NCI-H82 treated with DMSO at 0.1 percent for 48 hours (cell line): ENCODE results near the gene SHF.

Experiments
- DNase-seq: peaks from one replicate; lab custom pipeline; 2025; ENCODE audit not compliant: unreplicated experiment; lab: John Stamatoyannopoulos, UW

The SHF gene

DNA sequence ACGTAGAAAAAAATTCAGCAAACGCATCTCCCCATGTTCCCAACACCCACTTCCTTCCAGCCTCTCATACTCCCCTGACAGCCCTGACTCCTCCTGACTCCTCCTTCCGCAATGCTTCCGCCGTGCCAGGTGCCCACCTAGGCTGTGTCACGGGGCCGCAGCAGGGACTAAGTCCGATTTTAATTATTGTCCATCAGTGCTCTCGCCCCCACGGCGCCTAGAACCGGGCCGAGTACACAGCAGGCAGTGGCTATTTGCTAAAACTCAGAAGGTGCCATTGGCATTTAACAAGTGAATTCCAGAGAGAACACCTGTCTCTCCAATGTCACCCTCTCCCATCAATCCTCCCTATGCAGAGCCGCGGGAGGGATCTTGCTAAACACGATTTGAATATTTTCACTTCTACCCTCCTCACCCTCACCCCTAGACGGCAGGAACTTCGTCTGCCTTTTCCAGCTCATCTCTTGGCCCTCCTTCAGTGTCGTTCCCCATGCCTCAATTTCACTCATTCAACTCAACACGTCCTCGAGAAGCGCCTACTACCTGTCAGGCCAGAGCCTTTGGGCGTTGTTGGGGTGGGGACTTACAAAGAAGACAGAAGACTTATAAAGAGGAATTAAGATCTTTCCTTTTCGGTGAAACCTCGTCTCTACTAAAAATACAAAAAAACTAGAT lies 11.5 kb upstream of the SHF start:
- peak; percentile 21 for DNase-seq

DNA sequence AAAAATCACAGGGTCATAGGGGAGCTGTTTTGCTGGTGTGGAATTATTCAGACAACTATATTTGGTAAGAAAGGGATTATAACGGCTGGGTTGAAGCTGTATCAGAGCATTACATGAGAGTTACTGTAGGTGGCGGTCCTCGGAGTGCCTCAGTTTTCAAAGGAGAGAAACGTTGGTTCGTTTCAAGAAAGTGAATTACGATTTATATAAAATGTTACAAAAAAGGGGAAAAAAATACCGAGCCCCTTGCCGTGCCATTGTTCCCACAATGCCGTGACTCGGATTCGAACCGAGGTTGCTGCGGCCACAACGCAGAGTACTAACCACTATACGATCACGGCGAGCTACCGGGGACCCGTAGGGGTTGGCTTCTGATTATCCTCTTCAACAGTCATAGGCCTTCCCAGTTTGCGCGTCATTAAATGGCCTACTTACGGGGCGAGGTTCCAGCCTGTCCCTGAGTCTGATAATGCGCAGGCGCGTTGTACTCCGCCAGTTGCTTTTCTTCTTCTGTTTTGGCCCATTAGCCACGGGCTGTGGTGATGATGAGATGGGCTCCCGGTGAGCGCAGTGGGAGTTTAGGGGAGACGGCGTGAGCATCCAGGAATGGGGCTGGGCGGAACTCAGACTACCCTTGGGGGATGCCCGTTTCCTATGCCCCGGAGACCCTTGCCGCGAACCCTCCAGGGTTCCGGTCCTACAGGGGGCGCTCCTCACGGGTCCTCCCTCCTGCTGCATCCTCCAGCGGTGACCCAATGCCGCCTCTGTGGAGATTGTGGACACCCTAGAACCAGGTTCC lies 10.8 kb upstream of the SHF start:
- peak; percentile 92 for DNase-seq

DNA sequence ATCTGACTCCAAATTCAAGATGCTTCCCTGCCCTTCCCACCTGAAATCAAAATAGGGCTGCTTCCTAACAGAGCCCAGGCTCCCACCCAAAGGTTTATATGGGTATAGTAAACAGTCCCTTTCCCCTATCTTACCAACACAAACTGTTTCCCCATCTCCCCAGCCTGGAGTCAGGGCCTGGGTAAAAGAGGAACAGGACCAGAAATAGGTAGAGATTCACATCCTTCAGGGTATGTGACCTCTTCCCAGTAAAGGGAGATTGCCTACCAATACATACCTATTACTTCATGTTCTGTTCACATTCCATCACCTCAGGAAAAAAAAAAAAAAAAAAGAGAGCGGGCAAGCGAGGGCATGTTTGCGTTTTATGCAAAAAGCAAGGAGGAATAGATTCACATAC lies 9.7 kb upstream of the SHF start:
- no peak for DNase-seq

DNA sequence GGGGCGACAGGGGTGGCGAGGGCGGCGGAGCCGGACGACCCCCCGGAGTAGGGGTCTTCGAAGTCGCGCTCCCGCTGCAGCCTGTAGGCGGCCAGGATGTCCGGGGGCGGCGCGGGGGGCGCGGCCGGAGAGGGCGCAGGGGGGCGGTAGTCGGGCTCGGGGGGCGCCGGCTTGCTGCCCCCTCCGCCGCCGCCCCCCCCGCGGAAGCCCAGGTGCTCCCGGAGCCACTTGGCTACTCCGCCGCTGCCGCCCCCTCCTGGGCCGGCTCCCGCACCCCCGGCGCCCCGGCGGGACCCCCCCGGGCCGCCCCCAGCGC lies 230 bp downstream of the SHF start:
- no peak for DNase-seq

DNA sequence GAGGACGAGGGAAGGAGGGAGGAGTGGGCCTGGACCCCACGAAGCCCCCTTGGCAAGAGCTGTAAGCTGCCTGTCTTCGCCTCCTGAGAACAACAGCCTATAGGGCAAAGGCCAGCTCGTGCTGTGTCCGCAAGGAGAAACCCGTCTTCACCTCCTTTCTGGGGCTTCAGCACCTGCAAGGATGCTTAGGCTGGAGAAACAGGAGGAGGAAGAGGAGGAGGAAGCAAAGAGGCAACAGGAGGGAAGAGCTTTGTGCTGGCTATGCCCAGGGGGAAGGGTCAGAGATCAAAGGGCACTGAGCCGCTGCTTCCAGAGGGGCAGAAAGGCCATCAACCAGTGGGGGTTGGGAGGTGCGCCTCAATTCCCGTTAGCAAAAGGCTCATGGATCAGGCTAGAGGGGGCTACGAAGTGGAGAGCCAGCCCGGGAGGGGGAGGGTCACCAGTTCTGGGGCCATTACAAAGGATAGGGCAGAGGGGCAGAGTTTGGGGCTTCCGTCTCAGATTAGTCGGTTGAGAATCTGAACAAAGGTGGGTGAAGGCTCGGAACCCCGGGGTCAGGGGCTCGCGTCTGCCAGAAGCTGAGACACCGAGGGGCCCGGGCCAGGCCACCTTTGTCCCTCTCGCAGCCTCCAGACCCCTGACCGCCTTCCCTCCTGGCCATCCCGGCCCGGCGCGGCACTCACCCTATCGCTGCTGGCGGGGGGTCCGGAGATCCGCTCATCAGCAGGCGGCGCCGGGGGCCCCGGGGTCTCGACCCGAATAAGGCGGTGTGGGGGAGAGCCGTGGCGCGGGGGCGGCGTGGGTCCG lies 792 bp downstream of the SHF start:
- DNase-seq = no peak

DNA sequence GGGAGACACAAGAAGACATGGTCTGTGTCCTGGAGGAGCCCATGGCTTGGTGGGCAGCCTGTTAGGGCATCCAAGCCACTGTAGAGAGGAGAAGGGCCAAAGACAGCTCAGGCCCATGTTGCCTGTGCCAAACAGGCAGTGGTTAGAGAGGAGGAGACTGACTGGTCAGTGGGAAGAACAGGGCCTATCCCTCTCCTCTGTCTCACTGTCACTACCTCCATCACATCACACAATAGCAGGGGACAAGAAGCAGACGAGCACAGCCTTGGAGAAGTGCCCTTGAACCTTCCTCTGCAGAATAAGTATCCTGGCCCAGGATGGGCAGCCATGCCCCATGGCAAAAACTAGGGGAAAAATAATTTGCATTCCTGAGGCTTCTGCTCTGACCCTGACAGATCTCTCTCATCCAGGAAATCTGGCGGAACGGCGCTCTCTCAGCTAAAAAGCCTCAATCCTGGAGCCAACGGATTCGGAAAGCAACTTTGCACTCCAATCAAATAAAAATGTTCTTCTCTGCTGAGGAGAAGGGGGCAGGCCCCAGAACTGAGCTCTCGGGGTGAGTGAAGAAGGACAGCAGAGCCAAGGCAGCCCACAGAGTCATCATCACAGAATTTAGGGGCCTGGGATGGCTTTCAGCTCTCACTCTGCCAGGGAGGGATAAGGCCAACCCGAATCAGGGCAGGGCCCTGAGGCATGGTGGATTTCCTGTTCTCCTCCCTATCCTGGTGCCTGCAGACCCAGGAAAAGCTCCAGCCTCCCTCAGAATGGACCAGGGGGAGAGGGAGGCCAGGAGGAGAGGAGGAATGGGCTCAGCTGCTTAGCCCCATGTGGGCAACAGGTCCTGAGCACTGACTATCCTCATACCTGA lies 1.6 kb downstream of the SHF start:
- DNase-seq = no peak

DNA sequence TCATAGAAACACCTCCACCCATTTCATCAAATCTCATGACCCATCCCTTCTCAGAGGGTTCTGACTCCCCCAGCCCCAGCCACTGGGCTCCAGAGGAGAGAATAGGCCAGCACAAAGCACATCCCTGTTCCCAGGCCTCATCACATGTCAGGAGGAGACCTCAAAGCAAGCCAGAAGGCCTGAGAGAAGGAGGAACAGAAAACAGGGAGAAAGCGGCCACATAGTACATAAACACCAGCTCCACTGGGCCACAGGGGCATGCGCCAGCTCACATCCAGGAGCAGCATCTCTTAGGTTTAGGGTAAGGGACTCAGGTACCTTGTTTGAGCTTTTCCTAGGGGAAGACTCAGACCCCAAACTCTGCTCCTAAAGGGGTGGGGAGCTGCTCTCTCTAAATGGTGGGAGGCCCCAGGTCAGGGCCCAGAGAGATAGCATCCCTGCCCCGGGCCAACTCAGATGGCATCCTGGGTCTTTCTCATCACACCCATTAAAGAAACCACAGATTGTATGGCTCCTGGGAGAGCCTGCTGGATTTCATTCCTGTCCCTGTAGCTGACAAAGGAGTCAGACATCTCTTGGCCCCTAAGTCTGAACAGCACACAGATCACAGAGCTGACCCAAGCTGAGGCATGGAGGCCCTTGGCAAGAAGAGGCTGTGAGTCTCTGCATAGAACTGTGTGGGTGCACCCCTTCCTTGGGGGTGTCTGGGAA lies 2.5 kb downstream of the SHF start:
- DNase-seq = no peak

DNA sequence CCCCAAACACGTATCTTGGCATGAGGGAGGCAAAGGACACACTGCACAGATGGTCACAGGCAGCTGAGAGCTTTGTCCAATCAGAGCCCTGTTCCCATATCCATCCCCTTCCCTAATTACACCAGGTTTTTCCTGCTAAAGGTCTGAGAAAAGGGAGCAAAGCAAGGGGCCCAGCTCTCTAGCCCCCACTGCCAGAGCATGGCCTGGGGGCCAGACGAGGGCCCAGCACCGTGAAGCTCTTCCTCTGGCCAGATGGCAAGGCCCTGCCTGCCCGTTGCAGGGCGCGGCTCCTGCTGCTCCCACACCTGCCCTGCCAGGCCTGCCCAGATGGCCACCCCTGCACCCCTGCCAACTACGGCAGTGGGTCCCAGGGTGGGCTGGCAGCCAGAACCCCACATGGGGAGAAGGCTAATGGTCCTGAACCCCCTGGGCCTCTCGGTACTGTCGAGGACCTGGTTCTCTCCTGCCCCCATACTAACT lies 3.2 kb downstream of the SHF start:
- peak; percentile 23 for DNase-seq

DNA sequence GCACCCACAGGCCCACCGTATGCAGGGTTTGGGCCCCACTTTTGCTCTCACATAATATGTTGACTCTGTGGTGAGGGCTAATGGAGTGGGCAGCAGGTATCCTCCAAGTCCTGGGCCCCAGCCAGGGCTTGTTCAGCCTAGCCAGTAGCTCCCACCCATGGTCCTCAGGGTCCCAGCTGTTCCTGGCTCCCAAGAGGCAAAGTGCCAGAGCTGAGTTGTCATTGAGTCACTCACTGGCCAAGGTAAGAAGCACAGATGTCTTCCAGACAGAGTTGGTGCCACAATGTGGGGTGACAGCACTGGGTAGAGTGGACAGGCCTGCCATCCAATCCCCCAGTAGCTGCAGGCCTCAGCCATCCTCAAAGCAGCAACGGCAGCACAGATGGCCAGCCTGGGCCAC lies 4.3 kb downstream of the SHF start:
- DNase-seq = no peak

DNA sequence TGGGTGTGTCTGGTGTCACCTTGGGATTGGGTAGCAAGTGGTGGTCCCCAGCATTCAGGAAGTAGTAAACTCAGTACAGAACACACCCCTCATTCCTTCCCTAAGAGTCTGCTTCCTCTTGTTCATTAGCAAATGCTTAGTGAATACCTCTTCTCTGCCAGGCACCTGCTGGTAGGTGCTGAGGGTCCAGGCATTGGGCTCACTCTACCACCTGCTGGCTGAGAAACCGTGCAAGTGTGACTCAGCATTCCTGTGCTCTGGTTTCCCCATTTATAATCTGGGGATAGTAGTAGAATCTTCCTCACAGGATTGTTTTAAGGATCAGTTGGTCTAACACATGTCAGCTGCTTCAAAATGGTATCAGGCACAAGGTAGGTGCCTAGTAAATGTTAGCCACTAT lies 4.8 kb downstream of the SHF start:
- no peak for DNase-seq

DNA sequence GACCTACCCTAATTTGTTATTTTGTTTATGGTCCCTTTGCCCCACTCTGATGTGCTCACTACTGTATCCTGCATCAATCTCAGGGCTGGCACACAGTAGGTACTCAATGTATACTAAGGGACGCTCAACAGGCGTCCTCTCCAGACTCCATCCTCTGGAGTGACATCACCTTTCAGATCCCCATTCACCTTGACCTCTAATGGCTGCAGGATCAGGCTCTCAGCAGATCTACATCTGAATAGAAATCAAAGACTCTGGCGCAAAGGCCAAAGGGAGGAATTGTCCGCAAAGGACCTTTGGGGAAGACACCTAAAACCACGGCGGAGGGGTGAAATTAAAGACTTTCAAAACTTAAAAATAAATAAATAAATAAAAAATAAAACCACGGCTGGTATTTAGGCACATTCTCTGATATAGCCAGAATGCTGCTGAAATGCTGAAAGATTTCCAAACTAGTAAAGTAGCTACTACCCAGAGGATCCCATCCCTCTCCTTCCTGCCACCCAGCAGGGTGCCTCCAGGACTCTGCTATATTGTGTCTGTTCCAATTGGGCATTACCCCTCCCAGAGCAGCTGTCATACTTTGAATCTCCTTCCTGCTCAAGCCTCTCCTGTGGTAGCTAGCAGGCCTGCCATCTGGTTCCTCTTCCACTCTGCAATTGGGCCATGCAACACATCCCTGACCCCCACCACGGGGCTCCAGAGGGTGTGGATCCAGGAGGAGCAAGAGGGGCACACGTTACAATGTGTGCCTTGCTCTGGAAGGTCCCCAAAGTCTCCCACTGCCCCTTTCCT lies 6.1 kb downstream of the SHF start:
- DNase-seq = peak; percentile 87

DNA sequence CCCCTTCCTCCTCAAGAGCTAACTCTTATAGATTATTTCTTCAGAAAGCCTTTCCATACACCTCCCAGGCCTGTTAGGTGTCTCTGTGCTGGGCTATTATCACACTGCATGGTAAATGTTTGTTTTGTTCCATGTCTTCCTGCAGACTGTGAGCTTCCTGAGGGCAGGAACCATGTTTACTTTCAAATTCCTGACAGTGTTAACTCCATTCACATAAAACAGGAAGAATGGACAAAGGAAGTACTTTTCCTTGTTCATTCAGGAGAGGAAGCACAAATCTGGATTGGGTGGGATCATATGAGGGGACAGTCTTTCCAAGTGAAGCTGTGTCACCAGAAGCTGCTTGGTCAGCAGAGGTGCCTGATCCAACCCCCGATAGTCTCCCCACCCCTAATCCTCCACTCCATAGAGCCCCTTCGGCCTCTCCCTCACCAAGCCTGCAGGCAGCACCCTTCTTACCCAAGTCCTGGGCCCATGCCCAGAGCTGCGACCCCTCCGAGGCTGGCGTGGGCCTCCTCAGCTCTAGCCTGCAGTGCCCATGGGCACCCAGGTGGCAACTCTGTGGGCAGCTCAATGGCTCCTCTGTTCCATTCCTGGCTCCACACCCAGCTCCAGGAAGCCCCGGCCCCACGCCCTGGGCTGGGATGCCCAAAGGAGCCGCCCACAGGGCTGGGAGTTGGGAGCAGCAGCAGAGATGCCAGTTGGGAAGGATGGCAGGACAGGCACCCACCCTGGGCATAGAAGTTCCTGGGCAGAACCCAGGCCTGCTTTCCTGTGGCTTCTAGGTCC lies 6.9 kb downstream of the SHF start:
- DNase-seq = no peak

DNA sequence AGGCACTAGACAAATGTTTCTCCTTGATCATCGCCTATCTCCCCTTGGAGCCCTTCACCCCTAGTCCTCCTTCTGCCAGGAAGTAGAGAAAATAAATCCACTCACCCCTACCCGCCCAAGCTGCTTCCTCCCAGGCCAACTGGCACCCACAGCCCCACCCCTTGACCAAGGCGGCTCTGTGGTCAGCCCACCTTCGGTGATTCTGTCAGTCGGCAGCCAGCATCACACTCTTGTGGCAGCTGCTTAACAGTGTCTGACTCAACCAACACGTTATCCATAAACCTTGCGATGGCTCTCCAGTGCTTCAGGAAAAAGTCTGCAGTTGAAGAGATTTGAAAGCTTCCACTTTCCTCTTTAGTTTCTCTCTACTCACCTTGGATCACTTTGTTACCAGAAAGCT lies 7.6 kb downstream of the SHF start:
- DNase-seq = no peak

DNA sequence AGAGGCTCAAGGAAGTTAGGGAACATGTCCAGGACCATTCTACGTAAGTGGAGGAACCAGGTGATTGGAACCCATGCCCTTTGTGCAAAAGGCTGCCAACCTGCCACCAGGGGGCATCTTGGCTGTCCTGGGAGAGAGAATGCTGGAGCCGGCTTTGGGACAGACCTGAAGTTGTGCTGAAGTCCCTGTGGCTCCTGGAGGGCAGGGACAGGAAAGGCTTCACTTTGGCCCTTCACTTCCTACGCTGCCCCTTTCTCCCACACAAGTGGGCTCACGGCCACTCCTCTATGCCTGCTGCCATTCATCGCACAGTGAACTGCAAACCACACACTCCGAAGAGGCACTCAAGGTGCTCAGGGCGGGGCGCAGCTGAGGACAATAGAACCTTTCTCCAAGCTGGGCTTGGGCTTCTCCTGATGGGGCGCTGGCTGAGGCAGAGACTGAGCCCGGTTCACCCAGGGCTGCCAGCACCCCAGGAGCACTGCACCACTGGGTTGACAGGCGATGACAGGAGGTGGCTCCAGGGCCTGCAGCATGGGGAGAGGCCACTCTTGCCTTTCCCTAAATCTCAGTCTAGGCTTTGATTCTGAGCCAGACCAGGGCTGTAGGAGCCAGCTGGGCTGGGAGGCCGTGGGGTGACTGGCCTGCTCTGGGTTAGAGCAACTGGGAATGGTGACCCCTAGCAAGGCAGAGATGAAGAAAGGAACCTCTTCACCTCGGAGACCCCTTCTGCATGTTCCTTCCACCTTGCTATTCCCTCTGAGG lies 8.4 kb downstream of the SHF start:
- no peak for DNase-seq

DNA sequence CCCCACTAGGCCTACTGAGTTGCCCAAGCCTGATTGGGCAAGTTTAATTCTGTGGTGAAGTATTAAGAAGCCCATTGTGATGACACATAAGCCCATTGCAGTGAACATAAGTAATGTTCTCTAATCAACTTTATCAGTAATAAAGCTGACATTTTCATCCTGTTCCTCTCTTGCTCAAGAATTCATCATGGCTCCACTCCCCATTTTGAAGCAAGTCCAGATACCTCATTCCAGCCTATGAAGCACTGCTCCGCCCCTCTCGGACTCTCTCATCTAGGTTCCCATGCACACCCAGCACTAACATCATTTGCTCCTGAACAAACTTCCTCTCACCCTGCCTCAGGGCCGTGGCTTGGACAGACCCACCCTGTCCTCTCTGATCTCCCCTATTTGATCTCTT lies 10.5 kb downstream of the SHF start:
- no peak for DNase-seq

DNA sequence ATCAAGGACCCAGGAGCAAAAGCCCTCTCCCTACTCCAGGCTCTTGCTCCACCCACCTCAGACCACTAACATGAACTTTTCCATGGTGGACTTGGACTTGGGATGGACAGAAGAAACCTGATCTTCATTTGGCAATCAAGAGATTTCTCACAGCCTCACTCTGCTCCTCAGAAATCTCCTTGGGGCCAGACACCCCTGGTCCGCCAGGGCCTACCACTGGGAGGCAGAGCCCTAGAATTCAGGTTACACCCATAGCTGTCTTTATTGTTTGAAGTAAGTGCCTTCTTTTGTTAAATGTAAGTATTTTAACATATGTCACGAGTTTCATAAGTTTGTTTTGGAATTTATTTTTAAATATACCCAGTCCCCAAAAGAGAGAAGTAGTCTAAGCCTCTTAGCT lies 13.2 kb downstream of the SHF start:
- no peak for DNase-seq

DNA sequence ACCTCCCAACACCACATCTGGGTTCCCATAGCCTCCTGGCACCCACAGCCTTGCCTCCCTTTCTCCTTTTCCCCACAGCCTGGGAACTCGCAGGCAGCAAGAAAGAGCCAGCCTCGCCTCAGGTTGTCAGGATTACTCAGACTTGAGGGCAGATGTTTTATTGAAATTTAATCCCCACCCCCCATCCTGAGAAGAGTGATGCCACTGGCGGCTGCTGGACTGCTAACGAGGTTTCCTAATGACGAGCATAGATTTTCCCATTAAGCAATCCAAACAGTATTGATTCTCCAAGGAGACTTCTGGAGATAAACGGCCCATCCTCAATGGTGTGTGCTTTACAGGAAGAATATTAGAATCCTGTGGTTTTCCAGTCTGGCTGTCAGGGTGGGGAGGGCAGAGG lies 13.7 kb downstream of the SHF start:
- peak; percentile 2 for DNase-seq

DNA sequence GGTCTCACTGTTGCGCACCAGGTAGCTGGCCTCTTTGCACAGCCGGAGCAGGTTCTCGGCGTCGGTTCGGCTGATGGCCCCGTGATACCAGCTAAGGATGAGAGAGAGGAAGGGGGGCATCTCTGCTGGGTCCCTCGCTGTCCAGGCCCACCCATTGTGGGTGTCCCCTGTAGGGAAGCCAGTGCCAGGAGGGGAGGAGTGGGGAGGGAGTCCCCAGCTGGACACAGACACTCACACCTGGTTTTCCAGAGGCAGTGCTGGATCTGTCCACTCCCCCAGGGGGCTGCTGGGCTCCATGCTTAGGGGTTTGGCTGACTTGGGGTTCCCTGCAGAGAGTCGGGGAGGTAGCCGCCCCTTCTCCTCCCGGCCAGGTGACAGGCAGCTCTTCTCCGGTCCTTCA lies 15.9 kb downstream of the SHF start:
- DNase-seq = no peak
